Activated CD4-positive, CD25-positive, alpha-beta regulatory T cell (primary cell): Measurements from ENCODE around the gene RAB20.

Experiments
- DNase-seq, 4 experiments: peaks; one replicate each; lab custom pipeline; 2025; lab: John Stamatoyannopoulos, UW

Gene RAB20

GRCh38 chr13:110529522-110530311 lies 31.8 kb downstream of the RAB20 start:
- DNase-seq, result no peak

GRCh38 chr13:110528911-110529310 lies 32.6 kb downstream of the RAB20 start:
- DNase-seq, result no peak

DNA sequence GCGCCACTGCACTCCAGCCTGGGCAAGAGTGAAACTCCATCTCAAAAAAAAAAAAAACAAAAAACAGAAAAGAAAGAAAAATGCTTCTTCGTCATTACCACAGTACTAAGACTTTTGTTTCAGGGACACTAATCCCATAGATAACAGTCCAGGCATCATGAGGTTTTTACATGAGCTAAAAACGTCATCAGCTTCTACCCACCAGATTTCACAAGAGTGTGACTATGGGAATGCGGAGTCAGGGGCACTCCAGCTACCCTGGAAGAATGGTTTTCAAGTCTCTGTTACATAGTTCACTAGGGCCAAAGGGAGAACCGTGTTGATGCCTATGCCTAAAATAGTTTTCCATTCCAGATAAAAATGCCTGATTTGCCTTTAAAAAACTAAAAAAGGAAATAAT lies 33.2 kb downstream of the RAB20 start:
- DNase-seq, result no peak

- DNase-seq, result no peak
Measured at GRCh38 chr13:110525328-110526319, 35.9 kb downstream of the RAB20 start.

DNA sequence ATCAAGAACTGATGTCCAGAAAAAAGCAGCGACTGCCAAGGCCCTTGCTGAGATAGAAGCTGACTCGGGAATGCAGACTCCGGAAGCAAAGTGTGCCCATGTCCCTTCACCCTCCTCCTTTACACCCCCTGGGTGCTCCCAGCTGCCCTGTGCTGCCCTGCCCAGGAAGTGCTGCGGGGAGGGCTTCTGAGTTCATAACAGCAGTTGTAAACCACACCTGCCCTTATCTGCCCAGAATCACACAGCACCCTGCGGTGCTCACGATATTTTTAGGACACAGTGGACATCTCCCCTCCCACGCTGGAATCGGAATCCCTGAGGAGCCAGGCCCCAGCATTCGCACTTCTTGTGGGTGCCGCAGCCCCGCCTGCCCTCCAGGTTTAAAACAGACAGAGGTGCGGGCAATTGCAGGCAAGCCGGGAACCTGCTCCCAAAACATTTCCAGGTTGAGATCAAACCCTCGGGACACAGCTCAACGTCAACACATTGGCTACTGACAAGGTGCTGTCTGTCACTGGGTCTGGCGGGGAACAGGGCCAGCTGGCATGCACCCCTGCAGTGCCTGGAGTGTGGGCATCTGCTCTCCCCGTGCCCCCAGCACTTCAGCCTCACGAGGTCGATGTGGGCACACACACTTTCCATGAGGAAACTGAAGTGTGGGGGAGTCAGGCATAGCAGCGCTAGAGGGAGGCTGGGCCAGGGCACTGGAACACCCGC lies 36.8 kb downstream of the RAB20 start:
- no peak for DNase-seq

GRCh38 chr13:110523838-110524540 lies 37.5 kb downstream of the RAB20 start:
- no peak for DNase-seq

DNA sequence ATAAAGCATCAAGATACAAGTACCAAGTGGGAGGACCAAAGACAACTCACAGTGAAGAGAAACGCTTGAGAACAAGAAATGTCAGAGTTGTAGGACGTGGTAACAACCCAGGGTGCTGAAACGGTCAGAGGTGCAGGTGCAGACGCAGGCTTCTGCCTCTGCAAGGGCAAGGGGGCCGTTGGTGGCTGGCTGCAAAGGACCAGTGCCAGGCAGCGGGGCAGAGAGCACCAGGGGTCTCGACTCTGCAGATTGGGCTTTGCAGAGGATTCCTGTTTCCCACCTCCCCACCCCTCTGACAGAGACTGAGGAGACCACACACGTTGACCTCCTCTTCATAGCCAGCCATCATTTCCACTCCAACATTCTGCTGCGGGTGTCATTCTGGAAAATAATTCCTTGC lies 38.3 kb downstream of the RAB20 start:
- DNase-seq, result no peak

DNA sequence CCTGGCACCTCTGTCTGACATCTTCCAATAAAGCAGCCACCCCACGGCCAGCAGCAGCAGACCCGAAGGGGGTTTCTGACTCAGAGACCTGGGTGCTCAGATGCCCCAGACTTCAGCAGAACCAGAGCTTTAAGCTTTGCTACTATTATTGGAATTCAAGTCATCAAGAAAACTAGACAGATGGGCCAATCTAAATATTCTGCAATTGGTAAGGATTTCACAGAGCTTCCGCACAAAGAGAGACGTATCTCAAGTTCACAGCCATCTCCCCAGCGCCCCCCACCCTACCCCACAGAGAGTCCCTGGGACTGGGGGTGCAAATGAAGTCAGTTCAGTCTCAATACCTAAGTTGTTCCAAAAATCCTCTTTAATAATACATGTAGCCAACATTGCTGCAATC lies 38.8 kb downstream of the RAB20 start:
- DNase-seq, result no peak

DNA sequence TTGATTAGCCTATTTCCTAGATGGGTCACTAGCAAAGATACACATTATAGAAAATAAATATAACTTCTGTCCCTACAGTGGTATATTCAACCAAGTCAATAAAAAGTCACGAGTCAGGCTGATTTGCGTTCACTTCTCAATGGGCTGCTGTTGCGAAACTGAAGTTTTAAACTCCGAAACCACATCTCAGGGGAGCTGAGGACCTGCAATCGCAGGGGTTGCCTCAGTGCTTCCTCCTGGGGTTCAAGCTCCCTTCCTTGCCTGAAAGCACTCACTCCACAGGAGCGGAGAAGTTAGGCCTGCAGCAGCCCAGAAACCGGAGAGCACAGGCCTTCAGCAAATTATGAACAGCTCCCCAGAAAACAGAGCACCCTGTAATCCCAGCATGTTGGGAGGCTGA lies 39.6 kb downstream of the RAB20 start:
- no peak for DNase-seq

DNA sequence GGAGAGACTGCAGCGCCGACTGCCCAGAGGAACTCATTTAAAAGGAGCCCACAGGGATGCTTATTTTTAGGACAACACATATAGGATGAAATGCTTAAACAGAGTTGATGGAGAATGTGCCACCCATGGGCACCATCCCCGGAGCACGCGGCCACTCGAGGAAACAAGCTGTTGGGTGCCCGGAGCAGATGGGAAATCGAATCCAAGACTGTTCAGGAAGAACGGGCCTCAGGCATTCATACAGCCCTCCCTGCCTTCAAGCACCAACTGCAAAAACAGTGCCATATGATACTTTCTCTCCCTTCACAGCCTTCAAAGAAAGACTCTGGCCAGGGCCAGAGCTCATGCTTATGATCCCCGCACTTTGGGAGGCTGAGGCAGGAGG lies 40.2 kb downstream of the RAB20 start:
- no peak for DNase-seq

GRCh38 chr13:110520431-110521295 lies 40.9 kb downstream of the RAB20 start:
- no peak for DNase-seq

GRCh38 chr13:110519506-110519905 lies 42.0 kb downstream of the RAB20 start:
- DNase-seq, result no peak

GRCh38 chr13:110519046-110519445 lies 42.5 kb downstream of the RAB20 start:
- no peak for DNase-seq

- no peak for DNase-seq
Measured at GRCh38 chr13:110518571-110518970, 43.0 kb downstream of the RAB20 start.

- DNase-seq, result no peak
Measured at GRCh38 chr13:110518226-110518525, 43.3 kb downstream of the RAB20 start.

DNA sequence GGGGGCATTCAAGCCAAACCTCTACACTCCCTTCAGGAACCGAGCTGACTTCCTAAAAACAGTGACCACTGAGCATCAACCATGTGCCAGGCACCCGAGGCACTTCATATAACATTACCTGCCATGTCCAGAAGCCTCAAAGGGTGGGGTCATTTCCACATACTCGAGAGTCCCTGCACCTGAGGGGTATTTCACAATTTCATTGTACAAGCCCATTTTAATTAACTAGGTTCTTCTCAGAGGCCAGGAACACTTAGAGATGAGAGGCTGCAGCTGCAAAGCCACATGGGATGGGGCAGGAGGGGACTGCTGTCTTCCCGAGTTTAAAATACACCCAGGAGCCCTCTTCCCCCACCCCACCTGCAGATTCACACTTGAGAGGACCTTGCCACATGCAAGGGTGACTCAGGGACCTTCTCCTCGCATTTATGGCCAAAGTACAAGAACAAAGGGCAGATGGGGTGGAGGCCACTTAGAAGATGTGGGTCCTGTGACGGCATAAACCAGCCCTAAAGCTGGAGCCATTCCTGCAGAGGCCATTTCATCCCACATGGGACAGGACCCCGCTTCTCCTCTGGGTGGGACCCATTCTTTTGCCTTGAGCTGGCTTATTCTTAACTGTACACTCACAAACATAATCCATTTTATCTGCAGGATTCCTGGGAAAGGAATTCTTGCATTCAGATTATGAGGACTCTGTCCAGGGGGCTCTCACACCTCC lies 43.9 kb downstream of the RAB20 start:
- no peak for DNase-seq

- no peak for DNase-seq
Measured at GRCh38 chr13:110516500-110516899, 45.0 kb downstream of the RAB20 start.

- no peak for DNase-seq
Measured at GRCh38 chr13:110512198-110512740, 49.3 kb downstream of the RAB20 start.

- no peak for DNase-seq
Measured at GRCh38 chr13:110511509-110512181, 49.9 kb downstream of the RAB20 start.
